HCT116 (cell line): Measurements from ENCODE around the gene RIPOR1. TPM values are rescaled to one million over a fixed set of nuclear protein-coding genes. Genes with fewer than 3 reads are reported as not detected.

Experiments used
- ATAC-seq: fragments of 200-7000 bp; cut with Tn5 transposase; 2 replicates; pipeline ENCODE4 v1.9.1; 2020; ENCODE audit warnings: mild to moderate bottlenecking, moderate library complexity
- BruUV-seq: library from RNA; stranded (reverse); fragments of 400-500 nt; replicated peaks from 2 replicates; lab custom pipeline; 2021; lab: Mats Ljungman, UMichigan
- CTCF ChIA-PET: fragments of 300-600 bp; sonication (Branson Sonifier 250); formaldehyde crosslinking; loops from one replicate; lab custom pipeline; 2021; ENCODE audit warnings: antibody characterized with exemption; lab: Charles Lee
- POLR2A ChIA-PET: fragments of 300-600, 350-600 bp; sonication (Branson Sonifier 250); formaldehyde crosslinking; loops from one replicate; lab custom pipeline; 2021; ENCODE audit warnings: antibody characterized with exemption; lab: Charles Lee
- RAD21 ChIA-PET, 2 experiments: fragments of 300-600 bp; sonication (Branson Sonifier 250); formaldehyde crosslinking; loops; one replicate each; lab custom pipeline; 2023; ENCODE audit warnings: low total read pairs in 2 of 2; ENCODE audit not compliant: uncharacterized antibody in 2 of 2, unreplicated experiment in 2 of 2, low non-redundant PET in 1 of 2; lab: Charles Lee
- DNase-seq: peaks from one replicate; pipeline ENCODE4 v3.0.0-alpha.2; 2010; ENCODE audit warnings: low read depth, low spot score
- H2AFZ ChIP-seq: fragments of 200-600 bp; shearing (Covaris generic), sonication (generic); 2 replicates; pipeline ENCODE4 v1.6.1; 2017; ENCODE audit warnings: low read depth, mixed run types, mixed read lengths, antibody characterized with exemption, low read length; ENCODE audit not compliant: poor library complexity, severe bottlenecking
- H3K27ac ChIP-seq: 2 replicates; pipeline ENCODE4 v1.5.1; 2012; ENCODE audit warnings: low read depth, low read length
- H3K27me3 ChIP-seq: fragments of 200-600 bp; sonication (generic); 2 replicates; pipeline ENCODE4 v1.6.1; 2016; ENCODE audit warnings: mixed run types, low read length, mixed read lengths; ENCODE audit not compliant: insufficient read depth
- H3K36me3 ChIP-seq, 2 experiments: fragments of 200-500 bp in 1 of 2; fragments of 200-600 bp in 1 of 2; sonication (Bioruptor generic) in 1 of 2; sonication (generic) in 1 of 2; 2 replicates each; pipeline versions ENCODE4 v1.5.1 to v1.6.1; 2014 to 2016; ENCODE audit warnings: low read length in 2 of 2, inconsistent platforms in 1 of 2, mixed read lengths in 1 of 2, mixed run types in 1 of 2; ENCODE audit not compliant: insufficient read depth in 2 of 2, control insufficient read depth in 1 of 2
- H3K4me1 ChIP-seq, 2 experiments: fragments of 200-600 bp in 1 of 2; sonication (generic) in 1 of 2; 2 replicates each; pipeline versions ENCODE4 v1.5.1 to v1.6.1; 2012 to 2017; ENCODE audit warnings: low read length in 2 of 2, inconsistent platforms in 1 of 2, mild to moderate bottlenecking in 1 of 2, mixed read lengths in 1 of 2, mixed run types in 1 of 2, moderate library complexity in 1 of 2; ENCODE audit not compliant: insufficient read depth in 2 of 2, control insufficient read depth in 1 of 2
- H3K4me2 ChIP-seq: fragments of 200-600 bp; sonication (generic); 2 replicates; pipeline ENCODE4 v1.6.1; 2017; ENCODE audit warnings: mixed run types, low read length, mixed read lengths
- H3K4me3 ChIP-seq, 2 experiments: fragments of 200-600 bp in 1 of 2; sonication (generic) in 1 of 2; replicated peaks in 1 of 2; 2 replicates each; pipeline ENCODE4 v1.5.1; 2011 to 2016; ENCODE audit warnings: low read length in 2 of 2, control low read depth in 1 of 2, low read depth in 1 of 2, mild to moderate bottlenecking in 1 of 2, mixed read lengths in 1 of 2, mixed run types in 1 of 2
- H3K79me2 ChIP-seq: fragments of 200-600 bp; sonication (generic); 2 replicates; pipeline ENCODE4 v1.6.1; 2017; ENCODE audit warnings: mild to moderate bottlenecking, mixed run types, low read length, moderate library complexity, mixed read lengths; ENCODE audit not compliant: insufficient read depth
- H3K9ac ChIP-seq: fragments of 200-600 bp; sonication (generic); 2 replicates; pipeline ENCODE4 v1.6.1; 2016; ENCODE audit warnings: low read length, mixed read lengths
- H3K9me2 ChIP-seq: fragments of 200-600 bp; sonication (generic), shearing (Covaris generic); 2 replicates; pipeline ENCODE4 v1.6.1; 2017; ENCODE audit warnings: mixed run types, mild to moderate bottlenecking, moderate library complexity; ENCODE audit not compliant: insufficient read depth
- H3K9me3 ChIP-seq, 2 experiments: fragments of 200-500 bp in 1 of 2; fragments of 200-600 bp in 1 of 2; sonication (Bioruptor generic) in 1 of 2; sonication (generic) in 1 of 2; 2 replicates each; pipeline ENCODE4 v1.6.1; 2014 to 2017; ENCODE audit warnings: low read length in 2 of 2, mixed read lengths in 2 of 2, inconsistent platforms in 1 of 2, low read depth in 1 of 2, mild to moderate bottlenecking in 1 of 2, mixed run types in 1 of 2, moderate library complexity in 1 of 2; ENCODE audit not compliant: control insufficient read depth in 1 of 2, insufficient read depth in 1 of 2
- H4K20me1 ChIP-seq: fragments of 200-600 bp; sonication (generic), shearing (Covaris generic); 2 replicates; pipeline ENCODE4 v1.6.1; 2017; ENCODE audit warnings: mixed run types, mild to moderate bottlenecking, moderate library complexity; ENCODE audit not compliant: insufficient read depth
- CBX3 ChIP-seq: IDR thresholded peaks from 2 replicates; pipeline ENCODE4 v1.6.1; 2012; ENCODE audit warnings: low read depth
- CEBPB ChIP-seq: IDR thresholded peaks from 2 replicates; pipeline ENCODE4 v1.6.1; 2012; ENCODE audit warnings: low read depth
- EGR1 ChIP-seq: IDR thresholded peaks from 2 replicates; pipeline ENCODE4 v1.6.1; 2012; ENCODE audit warnings: low read depth
- EZH2 ChIP-seq: fragments of 200-600 bp; sonication (generic); IDR thresholded peaks from 2 replicates; pipeline ENCODE4 v1.6.1; 2017; ENCODE audit warnings: antibody characterized with exemption, mixed run types
- FOSL1 ChIP-seq: IDR thresholded peaks from 2 replicates; pipeline ENCODE4 v1.6.1; 2012; ENCODE audit warnings: low read depth
- POLR2AphosphoS5 ChIP-seq: IDR thresholded peaks from 2 replicates; pipeline ENCODE4 v1.6.1; 2011; ENCODE audit warnings: mild to moderate bottlenecking, low read depth, low read length, moderate library complexity
- RAD21 ChIP-seq: IDR thresholded peaks from 2 replicates; pipeline ENCODE4 v1.6.1; 2012; ENCODE audit warnings: low read depth, mild to moderate bottlenecking
- SIN3A ChIP-seq: IDR thresholded peaks from 2 replicates; pipeline ENCODE4 v1.6.1; 2012; ENCODE audit warnings: low read depth
- SP1 ChIP-seq: IDR thresholded peaks from 2 replicates; pipeline ENCODE4 v1.6.1; 2012; ENCODE audit warnings: low read depth
- TCF7L2 ChIP-seq: IDR thresholded peaks from 2 replicates; pipeline ENCODE4 v1.7.0; 2011; ENCODE audit warnings: borderline replicate concordance, inconsistent platforms; ENCODE audit not compliant: insufficient read depth, insufficient read length; ENCODE audit errors: extremely low read depth
- ZFX ChIP-seq: fragments of 450-650 bp; IDR thresholded peaks from 2 replicates; pipeline ENCODE4 v1.6.1; 2017
- intact Hi-C: fragments of 100-400 bp; cut with micrococcal nuclease; formaldehyde crosslinking; loops from 2 replicates; pipeline ENCODE4 v1.10.0; 2022
- total RNA-seq: library from RNA; stranded (reverse); gene quantifications from one replicate; pipeline ENCODE4 v1.2.1, GENCODE V29; 2021; ENCODE audit not compliant: unreplicated experiment
- TF ChIP-seq, protein P1 (sequence below): IDR thresholded peaks from 2 replicates; pipeline ENCODE4 v1.6.1; 2011; ENCODE audit warnings: mild to moderate bottlenecking, low read length, moderate library complexity; ENCODE audit not compliant: insufficient replicate concordance; ENCODE audit errors: extremely low read depth
- TF ChIP-seq, protein P2 (sequence below): IDR thresholded peaks from 2 replicates; pipeline ENCODE4 v1.6.1; 2012

RIPOR1 gene
- total RNA-seq, 1 experiment from 2014 or later = 60.0 TPM

DNA sequence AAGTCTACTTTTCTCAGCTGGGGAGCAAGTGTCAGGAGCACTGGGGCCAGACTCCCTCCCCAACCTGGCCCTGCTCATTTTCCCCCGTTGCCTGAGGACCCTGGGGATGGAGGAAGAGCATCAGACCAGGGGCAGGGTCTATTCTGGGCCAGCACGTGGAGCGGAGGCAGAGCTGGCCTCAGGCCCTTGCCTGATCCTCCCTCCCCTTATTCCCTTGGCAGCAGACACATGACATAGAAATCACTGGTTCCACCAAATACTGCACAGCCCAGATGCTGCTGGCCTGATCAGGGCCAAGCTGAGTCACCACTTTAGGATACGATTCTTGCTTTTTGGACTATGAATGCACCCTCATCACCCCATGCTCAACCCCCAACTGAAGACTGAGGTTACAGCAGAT, 29.5 kb upstream of the RIPOR1 start (continued):
- TF ChIP-seq EGR1 (no peak), TCF7L2 (no peak), FOSL1 (no peak), SP1 (no peak), SIN3A (no peak), EZH2 (no peak), CEBPB (no peak), ZFX (no peak)
- TF ChIP-seq, protein P1, sequence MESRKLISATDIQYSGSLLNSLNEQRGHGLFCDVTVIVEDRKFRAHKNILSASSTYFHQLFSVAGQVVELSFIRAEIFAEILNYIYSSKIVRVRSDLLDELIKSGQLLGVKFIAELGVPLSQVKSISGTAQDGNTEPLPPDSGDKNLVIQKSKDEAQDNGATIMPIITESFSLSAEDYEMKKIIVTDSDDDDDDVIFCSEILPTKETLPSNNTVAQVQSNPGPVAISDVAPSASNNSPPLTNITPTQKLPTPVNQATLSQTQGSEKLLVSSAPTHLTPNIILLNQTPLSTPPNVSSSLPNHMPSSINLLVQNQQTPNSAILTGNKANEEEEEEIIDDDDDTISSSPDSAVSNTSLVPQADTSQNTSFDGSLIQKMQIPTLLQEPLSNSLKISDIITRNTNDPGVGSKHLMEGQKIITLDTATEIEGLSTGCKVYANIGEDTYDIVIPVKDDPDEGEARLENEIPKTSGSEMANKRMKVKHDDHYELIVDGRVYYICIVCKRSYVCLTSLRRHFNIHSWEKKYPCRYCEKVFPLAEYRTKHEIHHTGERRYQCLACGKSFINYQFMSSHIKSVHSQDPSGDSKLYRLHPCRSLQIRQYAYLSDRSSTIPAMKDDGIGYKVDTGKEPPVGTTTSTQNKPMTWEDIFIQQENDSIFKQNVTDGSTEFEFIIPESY = no peak
- TF ChIP-seq, protein P2, sequence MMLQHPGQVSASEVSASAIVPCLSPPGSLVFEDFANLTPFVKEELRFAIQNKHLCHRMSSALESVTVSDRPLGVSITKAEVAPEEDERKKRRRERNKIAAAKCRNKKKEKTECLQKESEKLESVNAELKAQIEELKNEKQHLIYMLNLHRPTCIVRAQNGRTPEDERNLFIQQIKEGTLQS = no peak

DNA sequence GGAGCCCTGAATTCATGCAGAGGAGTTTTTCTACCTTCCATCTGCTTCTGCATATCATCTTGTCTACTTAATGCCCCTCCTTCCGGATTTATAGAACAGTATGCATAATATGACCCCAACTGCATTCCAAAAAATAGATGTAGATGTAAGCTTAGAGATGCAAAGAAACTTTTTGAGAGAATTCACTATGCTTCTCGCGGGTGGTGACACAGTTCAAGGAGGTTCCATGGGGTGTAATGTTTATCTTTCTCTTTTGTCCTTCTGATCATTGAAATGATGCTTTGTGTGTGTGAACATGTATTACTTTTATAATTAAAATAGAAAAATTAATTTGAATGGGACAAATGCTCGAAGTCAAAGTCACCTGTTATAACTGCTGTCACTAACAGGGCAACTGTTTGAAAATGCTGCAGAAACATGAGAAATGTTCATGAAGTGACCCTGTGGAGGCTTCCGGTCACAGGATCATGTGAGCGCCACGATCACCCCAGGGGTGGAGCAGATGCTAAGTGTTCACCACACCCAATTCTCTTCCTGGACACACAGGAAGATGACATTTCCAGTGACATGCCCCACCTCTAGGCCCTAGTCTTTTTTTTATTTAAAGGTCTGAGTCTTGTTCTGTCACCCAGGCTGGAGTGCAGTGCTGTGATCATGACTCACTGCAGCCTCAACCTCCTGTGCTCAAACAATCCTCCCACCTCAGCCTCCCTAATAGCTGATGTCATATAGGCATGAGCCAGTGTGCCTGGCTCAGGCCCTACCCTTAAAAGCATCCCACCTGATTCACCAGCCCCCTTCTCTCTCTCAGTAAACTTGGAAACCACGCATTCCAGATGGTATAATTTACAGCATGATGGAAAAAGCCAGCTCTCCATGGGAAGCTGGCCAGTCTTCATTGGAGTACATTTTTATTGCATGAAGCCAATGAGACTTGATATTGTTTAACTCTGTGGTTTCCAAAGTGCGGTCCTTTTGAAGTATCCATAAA, 24.3 kb upstream of the RIPOR1 start:
- CTCF ChIA-PET = interaction anchor here (1.3 to 1.4 kb wide), 2 partner anchors 10 to 17 kb away, joined by 4 to 5 read pairs; no protein-coding TSS in a partner anchor
- peak; percentile 15; the same call in 1 of the 2 replicates for TF ChIP-seq FOSL1
- peak; percentile 16; the same call in 1 of the 2 replicates for TF ChIP-seq CBX3
- no peak for TF ChIP-seq POLR2AphosphoS5
- no peak for TF ChIP-seq RAD21
- ATAC-seq (peak; percentile 61), DNase-seq (no peak)
- Histone ChIP-seq H4K20me1 (no peaks in the 10 kb centered on the region), H3K9me3 (no peaks in the 10 kb centered on the region), H3K4me3 (no peak overlapping the region), H3K4me1 (peaks cover 5 to 18% of the 10 kb centered on the region in 2 experiments; a peak in 3 of 4 replicates), H3K4me2 (peak overlapping the region; percentile 28; the same call in 1 of the 2 replicates), H3K27me3 (no peaks in the 10 kb centered on the region), H2AFZ (no peak overlapping the region), H3K36me3 (no peaks in the 10 kb centered on the region), H3K9me2 (no peaks in the 10 kb centered on the region), H3K9ac (no peak overlapping the region), H3K27ac (no peak overlapping the region), H3K79me2 (no peaks in the 10 kb centered on the region)
- POLR2A ChIA-PET = no interaction called here
- no TSS peak for BruUV-seq
- intact Hi-C loops = no loop called here
- RAD21 ChIA-PET = no interaction called here
